Measurements from ENCODE around the gene POLD3. TPM values are rescaled to one million over a fixed set of nuclear protein-coding genes. Genes with fewer than 3 reads are reported as not detected.
A peak's percentile ranks its signal among the peaks of the same experiment; 100 is the strongest.

Gene POLD3
- total and polyA plus RNA-seq, 9 donors: 9.8 to 16.9 (median 13.7) TPM

DNA sequence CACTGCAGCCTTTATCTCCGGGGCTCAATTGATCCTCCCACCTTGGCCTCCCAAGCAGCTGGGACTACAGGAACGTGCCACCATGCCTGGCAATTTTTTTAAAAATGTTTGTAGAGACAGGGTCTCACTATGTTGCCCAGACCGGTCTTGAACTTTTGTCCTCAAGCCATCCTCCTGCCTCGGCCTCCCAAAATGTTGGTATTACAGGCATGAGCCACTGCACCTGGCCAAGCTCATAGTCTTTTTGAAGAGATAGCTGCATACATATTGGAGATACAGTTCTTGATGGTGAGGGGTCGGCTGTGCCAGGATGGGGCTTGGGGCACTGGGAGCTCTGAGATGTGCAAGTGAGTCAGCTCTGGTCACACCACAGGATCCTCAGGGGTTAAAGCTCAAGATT lies 85.7 kb downstream of the POLD3 start:
- DNase-seq: no peak
- H3K9me3 ChIP-seq (replicated peaks; ENCODE audit: control insufficient read depth, low read depth, low read length): peaks cover 2% of the 10 kb centered on the region
- 95% methylated on average over 4 of the region's 5 CpGs for WGBS (ENCODE audit: insufficient coverage)
- H3K4me1 ChIP-seq (ENCODE audit: control insufficient read depth, insufficient read depth, low read length): peaks cover 52% of the 10 kb centered on the region
- H3K4me3 ChIP-seq (ENCODE audit: low read length): no peak overlapping the region
- H3K27ac ChIP-seq (ENCODE audit: low read length): peak overlapping the region; percentile 11
- no peaks in the 10 kb centered on the region for H3K36me3 ChIP-seq (ENCODE audit: control insufficient read depth, insufficient read depth, low read length)
- peaks cover 2% of the 10 kb centered on the region for H3K27me3 ChIP-seq (ENCODE audit: control insufficient read depth, insufficient read depth, low read length)

DNA sequence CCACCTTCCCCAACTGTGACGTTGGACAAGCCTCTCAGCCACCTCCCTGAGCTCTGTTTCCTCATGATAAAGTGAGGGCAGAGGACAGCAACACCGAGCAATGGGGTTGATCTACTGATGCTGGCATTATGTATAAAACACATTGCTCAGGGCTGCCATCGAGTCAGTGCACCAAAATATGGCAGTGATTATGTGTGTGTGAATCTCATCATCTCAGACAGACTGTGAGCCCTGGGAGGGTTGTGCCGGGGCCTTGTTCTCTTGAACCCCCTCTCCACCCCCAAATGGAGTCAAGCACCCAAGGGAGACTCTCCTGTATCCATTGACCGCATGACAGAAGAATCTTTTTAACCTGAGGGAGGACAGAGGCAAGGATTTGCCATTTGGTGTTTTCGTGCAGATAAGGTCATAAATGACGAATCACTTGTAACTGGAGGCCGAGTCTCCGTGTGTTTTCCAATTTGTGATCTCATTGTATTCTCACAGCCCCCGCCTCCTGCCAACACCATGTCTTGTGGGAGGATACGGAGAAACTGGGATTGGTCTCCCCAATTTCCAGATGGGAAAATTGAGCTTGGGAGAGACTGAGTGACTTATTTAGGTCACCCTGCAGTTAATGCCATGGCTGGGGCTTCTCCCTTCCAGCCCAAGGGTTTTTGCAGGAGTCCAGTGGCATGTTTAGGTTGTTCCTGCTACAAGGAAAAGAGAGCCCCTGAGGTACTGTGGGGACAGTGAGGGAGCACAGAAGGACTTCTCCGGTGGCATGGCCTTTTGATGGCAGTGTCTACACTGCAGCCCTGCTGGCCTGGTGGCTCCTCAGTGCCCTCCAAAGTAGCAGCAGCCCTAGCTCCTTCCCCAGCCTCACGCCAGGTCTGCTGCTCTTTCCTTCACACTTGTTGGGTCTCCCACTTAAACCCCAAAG lies 86.5 kb downstream of the POLD3 start:
- no peak overlapping the region for H3K27ac ChIP-seq (ENCODE audit: low read length)
- no peak for DNase-seq
- 72% methylated on average over 5 of the region's 13 CpGs for WGBS (ENCODE audit: insufficient coverage)

DNA sequence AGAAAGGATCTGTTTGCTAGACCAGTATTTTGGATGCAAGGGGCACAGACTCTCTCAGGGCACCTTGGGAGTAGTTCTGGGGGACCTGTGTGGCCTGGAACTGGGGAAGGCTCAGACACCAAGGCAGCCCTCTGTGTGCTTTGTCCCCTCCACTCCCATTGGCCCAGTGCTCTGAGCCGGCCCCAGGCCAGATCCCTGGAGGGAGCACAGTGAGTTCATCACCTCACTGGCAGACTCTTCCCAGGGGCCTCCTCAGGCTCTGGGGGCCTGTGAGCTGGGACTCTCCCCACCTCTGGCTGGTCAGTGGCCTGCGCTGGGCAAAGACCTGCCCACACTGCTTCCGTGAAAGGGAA lies 87.1 kb downstream of the POLD3 start:
- no peak overlapping the region for H3K27ac ChIP-seq (ENCODE audit: low read length)
- no peak for DNase-seq
- H3K27me3 ChIP-seq (ENCODE audit: control insufficient read depth, insufficient read depth, low read length): peaks cover 8% of the 10 kb centered on the region
- 50% methylated on average over 1 of the region's 3 CpGs for WGBS (ENCODE audit: insufficient coverage)
- no peaks in the 10 kb centered on the region for H3K36me3 ChIP-seq (ENCODE audit: control insufficient read depth, insufficient read depth, low read length)
- H3K4me3 ChIP-seq (ENCODE audit: low read length): no peak overlapping the region
- H3K4me1 ChIP-seq (ENCODE audit: control insufficient read depth, insufficient read depth, low read length): peaks cover 49% of the 10 kb centered on the region
- H3K9me3 ChIP-seq (replicated peaks; ENCODE audit: control insufficient read depth, low read depth, low read length): peaks cover under 1% of the 10 kb centered on the region

More for the DNA sequence above, 86.5 kb downstream of the POLD3 start:
- H3K27me3 ChIP-seq (ENCODE audit: control insufficient read depth, insufficient read depth, low read length): peaks cover 6% of the 10 kb centered on the region
- H3K4me1 ChIP-seq (ENCODE audit: control insufficient read depth, insufficient read depth, low read length): peaks cover 48% of the 10 kb centered on the region
- peaks cover 2% of the 10 kb centered on the region for H3K9me3 ChIP-seq (replicated peaks; ENCODE audit: control insufficient read depth, low read depth, low read length)
- H3K4me3 ChIP-seq (ENCODE audit: low read length): no peak overlapping the region
- no peaks in the 10 kb centered on the region for H3K36me3 ChIP-seq (ENCODE audit: control insufficient read depth, insufficient read depth, low read length)

DNA sequence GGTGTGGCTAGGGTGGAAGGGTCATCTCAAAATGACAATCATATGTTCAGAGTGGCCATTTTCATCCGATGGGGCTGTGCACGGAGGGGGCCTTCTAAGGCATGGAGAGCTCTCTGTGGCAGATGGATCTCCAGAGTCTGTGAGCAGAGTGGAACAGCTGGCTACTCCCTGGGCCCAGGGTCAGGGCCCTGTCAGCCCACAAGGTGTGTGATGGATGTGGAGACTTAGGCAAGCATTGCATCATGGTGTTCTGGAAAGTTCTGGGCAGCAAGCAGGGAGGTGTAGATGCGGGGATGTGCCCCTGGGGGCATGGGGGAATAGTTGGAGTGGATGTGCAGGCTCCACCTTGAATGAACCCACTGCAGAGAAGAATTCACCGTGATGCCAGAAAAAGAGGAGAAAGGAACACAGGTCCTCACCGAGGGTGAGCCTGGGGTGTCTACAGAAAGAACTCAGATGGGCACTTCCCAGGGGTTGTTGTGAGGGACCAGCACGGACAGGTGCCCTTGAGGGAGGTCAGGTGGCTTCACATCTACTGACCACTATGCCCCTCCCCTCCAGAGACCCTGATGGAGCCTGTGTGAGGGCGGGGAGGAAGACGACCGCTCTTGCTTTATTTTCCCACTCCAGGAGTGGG lies 87.8 kb downstream of the POLD3 start:
- DNase-seq: no peak
- Histone ChIP-seq H3K27ac (ENCODE audit: low read length) (no peak overlapping the region), H3K4me3 (ENCODE audit: low read length) (no peak overlapping the region), H3K27me3 (ENCODE audit: control insufficient read depth, insufficient read depth, low read length) (peaks cover 8% of the 10 kb centered on the region), H3K4me1 (ENCODE audit: control insufficient read depth, insufficient read depth, low read length) (peaks cover 49% of the 10 kb centered on the region), H3K9me3 (replicated peaks; ENCODE audit: control insufficient read depth, low read depth, low read length) (no peaks in the 10 kb centered on the region), H3K36me3 (ENCODE audit: control insufficient read depth, insufficient read depth, low read length) (no peaks in the 10 kb centered on the region)
- WGBS (ENCODE audit: insufficient coverage): 89% methylated on average over 5 of the region's 9 CpGs

DNA sequence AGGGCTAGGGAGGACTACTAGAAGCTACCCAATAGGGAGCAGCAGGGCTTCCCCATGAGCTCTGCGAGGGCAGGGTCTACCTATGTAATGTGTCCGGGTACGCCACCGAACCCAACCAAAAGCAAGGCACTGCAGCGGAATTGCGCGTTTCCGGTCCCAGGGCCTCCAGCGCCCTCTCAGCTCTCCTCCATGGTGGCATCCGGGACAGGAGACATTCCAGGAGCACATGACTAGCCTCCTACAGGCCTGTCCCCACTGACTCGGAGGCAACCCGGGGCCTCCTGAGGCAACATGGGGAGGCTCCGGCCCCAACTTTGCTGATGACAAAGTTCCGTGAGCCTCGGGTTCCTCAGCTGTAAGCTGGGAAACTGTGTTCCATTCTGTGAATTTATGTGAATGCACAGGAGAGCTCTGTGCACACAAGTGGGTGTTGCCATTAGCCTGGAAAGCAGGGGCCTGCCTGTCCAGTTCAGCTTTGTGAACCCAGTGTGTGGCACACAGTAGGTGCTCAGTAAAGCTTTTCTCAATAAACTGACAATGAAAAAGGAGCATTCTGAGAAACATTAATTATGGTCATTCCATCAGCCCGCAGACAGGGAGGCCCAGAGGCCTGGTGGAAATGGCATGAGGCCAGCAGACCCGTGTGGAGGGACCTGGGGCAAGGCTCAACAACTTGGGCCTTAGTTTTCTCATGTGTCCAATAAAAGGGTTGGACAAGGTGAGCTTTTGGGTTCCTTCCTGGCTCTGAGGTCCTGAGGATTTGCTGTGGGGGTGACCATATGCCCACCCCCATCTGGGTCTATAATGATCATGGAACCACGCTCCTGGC lies 88.5 kb downstream of the POLD3 start:
- Histone ChIP-seq H3K9me3 (replicated peaks; ENCODE audit: control insufficient read depth, low read depth, low read length) (no peaks in the 10 kb centered on the region), H3K4me1 (ENCODE audit: control insufficient read depth, insufficient read depth, low read length) (peaks cover 49% of the 10 kb centered on the region), H3K27me3 (ENCODE audit: control insufficient read depth, insufficient read depth, low read length) (peaks cover 8% of the 10 kb centered on the region), H3K27ac (ENCODE audit: low read length) (no peak overlapping the region), H3K4me3 (ENCODE audit: low read length) (no peak overlapping the region), H3K36me3 (ENCODE audit: control insufficient read depth, insufficient read depth, low read length) (no peaks in the 10 kb centered on the region)
- 89% methylated on average over 16 of the region's 18 CpGs for WGBS (ENCODE audit: insufficient coverage)
- no peak for DNase-seq

DNA sequence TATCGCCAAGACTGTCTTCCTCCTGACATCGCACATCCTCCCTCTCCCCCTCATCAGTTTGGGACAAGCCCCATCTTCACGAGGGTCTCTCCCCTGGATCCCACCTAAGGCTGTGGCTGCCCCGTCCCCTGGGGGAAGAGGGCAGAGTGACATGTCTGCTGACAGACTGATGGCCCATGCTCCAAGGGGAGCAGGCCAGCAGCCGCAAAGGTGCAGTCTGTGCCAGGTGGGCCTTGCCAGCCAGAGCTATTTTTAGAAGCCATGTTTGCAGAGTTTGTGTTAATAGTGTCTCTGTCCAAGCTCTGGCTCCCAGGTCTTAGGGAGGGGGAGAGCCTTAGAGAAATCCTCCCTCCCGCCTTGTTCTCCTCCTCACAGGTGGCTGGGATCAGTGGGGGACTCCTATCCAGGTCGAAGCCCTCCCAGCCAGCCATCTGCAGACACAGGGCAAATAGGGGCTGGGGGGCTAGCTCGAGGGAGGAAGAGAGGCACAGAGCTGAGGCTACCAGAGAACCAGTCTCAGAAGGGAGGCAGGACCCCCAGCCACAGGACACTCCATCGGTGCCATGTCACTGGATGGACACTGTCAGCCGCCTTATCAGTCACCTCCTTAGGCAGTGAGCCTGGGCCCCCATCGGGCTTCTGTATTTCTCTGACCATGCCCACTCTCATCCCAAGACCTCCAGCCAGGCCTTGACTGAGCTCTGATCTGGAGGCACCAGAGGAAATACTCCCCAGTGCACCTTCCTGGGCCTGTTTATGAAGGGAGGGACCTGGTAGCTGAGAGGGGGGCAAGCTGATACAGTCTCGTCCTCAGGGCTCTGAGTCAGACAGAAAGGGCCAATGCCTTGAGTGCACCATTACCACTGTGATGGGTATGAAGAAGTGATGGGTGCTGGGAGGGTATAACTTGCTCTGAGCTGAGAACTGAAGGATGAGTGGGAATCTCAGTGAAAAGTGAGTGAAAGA lies 89.6 kb downstream of the POLD3 start:
- H3K27me3 ChIP-seq (ENCODE audit: control insufficient read depth, insufficient read depth, low read length): peaks cover 8% of the 10 kb centered on the region
- DNase-seq: peak; percentile 49
- H3K4me1 ChIP-seq (ENCODE audit: control insufficient read depth, insufficient read depth, low read length): peaks cover 42% of the 10 kb centered on the region
- no peaks in the 10 kb centered on the region for H3K36me3 ChIP-seq (ENCODE audit: control insufficient read depth, insufficient read depth, low read length)
- H3K27ac ChIP-seq (ENCODE audit: low read length): no peak overlapping the region
- no peak overlapping the region for H3K4me3 ChIP-seq (ENCODE audit: low read length)
- 73% methylated on average over 7 of the region's 12 CpGs for WGBS (ENCODE audit: insufficient coverage)
- H3K9me3 ChIP-seq (replicated peaks; ENCODE audit: control insufficient read depth, low read depth, low read length): no peaks in the 10 kb centered on the region

DNA sequence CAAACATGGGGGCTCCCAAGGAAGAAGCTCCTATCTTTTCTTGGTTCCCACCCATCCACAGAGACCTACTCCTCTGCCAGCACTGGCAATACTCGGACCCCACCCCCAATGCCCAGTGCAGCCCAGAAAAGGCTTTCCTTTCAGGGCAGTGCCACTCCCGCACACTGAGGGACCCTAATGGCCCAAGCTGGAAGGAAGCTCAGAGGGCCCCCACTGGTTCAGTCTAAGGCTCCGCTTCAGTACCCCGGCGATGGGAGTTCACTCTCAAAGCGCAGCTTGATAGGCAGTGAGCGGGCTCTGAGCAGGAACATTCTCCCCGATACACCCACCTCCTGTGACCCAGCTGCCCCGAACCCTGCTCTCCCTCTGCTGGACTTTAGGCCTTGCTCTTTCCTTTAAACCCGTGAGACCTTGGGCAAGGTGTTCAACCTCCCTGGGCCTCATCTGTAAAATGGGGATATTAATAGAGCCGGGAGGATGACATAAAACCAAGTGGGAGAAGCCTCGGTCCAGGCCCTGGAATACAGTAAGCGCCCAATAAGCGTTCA lies 90.4 kb downstream of the POLD3 start:
- H3K27me3 ChIP-seq (ENCODE audit: control insufficient read depth, insufficient read depth, low read length): peaks cover 11% of the 10 kb centered on the region
- no peak for DNase-seq
- WGBS (ENCODE audit: insufficient coverage): 75% methylated on average over 6 of the region's 14 CpGs
- no peak overlapping the region for H3K27ac ChIP-seq (ENCODE audit: low read length)
- H3K9me3 ChIP-seq (replicated peaks; ENCODE audit: control insufficient read depth, low read depth, low read length): no peaks in the 10 kb centered on the region
- no peaks in the 10 kb centered on the region for H3K36me3 ChIP-seq (ENCODE audit: control insufficient read depth, insufficient read depth, low read length)
- H3K4me3 ChIP-seq (ENCODE audit: low read length): no peak overlapping the region
- H3K4me1 ChIP-seq (ENCODE audit: control insufficient read depth, insufficient read depth, low read length): peaks cover 40% of the 10 kb centered on the region

DNA sequence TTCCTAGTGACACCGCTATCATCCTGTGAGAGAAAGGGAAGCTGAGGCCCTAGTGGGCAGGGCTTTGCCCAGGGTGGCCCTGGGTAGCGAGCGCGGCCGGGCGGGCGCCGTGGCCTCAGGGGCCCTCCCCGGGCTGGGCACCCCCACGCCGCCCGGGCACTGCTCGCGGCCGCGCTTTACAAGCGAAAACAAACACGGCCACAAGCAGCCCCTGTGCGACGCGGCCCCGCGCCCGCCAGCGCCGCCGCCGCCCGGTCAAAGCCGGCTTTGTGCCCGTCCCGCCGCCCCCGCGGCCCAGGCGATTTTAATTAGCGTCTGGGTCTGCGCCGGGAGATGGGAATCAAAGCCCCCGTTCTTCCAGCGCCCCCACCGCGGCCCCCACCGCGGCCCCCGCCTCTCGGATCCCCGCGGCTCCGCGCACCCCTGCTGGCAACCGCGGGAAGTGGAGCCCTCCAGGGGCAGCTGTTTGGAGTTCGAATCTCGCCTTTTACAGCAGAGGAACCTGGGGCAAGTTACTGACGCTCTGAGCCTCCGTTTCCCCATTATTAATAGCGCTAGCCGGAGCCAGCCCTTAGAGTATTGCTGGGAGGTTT lies 91.0 kb downstream of the POLD3 start:
- Histone ChIP-seq H3K27me3 (ENCODE audit: control insufficient read depth, insufficient read depth, low read length) (peaks cover 11% of the 10 kb centered on the region), H3K4me3 (ENCODE audit: low read length) (peak overlapping the region; percentile 20), H3K36me3 (ENCODE audit: control insufficient read depth, insufficient read depth, low read length) (no peaks in the 10 kb centered on the region), H3K27ac (ENCODE audit: low read length) (no peak overlapping the region), H3K9me3 (replicated peaks; ENCODE audit: control insufficient read depth, low read depth, low read length) (no peaks in the 10 kb centered on the region), H3K4me1 (ENCODE audit: control insufficient read depth, insufficient read depth, low read length) (peaks cover 36% of the 10 kb centered on the region)
- DNase-seq: peak; percentile 49
- 4% methylated on average over 54 of the region's 59 CpGs for WGBS (ENCODE audit: insufficient coverage)

DNA sequence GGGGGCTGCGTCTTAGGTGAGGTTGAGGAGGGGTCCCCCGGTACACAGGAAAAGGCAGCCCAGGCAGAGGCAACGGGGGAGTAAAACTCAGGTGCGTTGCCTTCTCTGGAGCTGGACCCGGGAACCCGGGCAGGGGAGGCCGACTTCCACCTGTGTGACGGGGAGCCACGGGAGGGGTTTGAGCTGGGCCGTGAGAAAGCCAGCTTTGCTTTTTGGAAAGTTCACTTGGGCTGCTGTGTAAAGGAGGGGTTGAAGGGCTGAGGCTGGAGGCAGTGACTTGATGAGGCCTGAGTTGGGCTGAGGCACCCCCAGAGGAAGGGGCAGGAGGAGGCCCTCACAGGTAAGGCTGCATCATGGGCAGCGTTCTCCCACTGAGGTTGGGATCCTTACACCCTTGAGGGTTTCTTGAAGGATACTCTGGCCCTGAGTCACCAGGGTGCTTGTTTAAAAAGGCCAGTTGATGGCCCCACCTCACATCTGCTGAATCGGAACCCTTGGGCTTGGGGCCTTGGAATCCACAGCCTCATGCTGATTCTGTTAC lies 91.6 kb downstream of the POLD3 start:
- WGBS (ENCODE audit: insufficient coverage): 65% methylated on average over 12 of the region's 12 CpGs
- no peak for DNase-seq
- H3K4me3 ChIP-seq (ENCODE audit: low read length): no peak overlapping the region

More for the DNA sequence above, 91.6 kb downstream of the POLD3 start:
- no peak overlapping the region for H3K27ac ChIP-seq (ENCODE audit: low read length)
- H3K4me1 ChIP-seq (ENCODE audit: control insufficient read depth, insufficient read depth, low read length): peaks cover 29% of the 10 kb centered on the region
- no peaks in the 10 kb centered on the region for H3K36me3 ChIP-seq (ENCODE audit: control insufficient read depth, insufficient read depth, low read length)
- H3K9me3 ChIP-seq (replicated peaks; ENCODE audit: control insufficient read depth, low read depth, low read length): no peaks in the 10 kb centered on the region
- H3K27me3 ChIP-seq (ENCODE audit: control insufficient read depth, insufficient read depth, low read length): peaks cover 11% of the 10 kb centered on the region
